Common myeloid progenitor, CD34-positive (primary cell): ENCODE data around the gene RBM22.

Experiments used
- CTCF ChIA-PET: fragments of 350-600 bp; sonication (Branson Sonifier 250); formaldehyde crosslinking; loops from one replicate; lab custom pipeline; 2021; ENCODE audit warnings: antibody characterized with exemption; lab: Charles Lee
- POLR2A ChIA-PET: fragments of 350-600 bp; sonication (Branson Sonifier 250); formaldehyde crosslinking; loops from one replicate; lab custom pipeline; 2021; ENCODE audit warnings: antibody characterized with exemption; lab: Charles Lee
- DNase-seq, 3 donors: peaks; one replicate each; pipeline versions ENCODE4 v3.0.0 to v3.0.0-alpha.2; 2013
- H3K27ac ChIP-seq, 2 experiments: 1 replicate in 1 of 2; 2 replicates in 1 of 2; pipeline ENCODE4 v1.7.0; 2013; ENCODE audit warnings: inconsistent platforms in 2 of 2, low read length in 2 of 2, mild to moderate bottlenecking in 2 of 2, low read depth in 1 of 2, moderate library complexity in 1 of 2; ENCODE audit not compliant: severe bottlenecking in 2 of 2, insufficient read depth in 1 of 2, poor library complexity in 1 of 2
- H3K27me3 ChIP-seq, 5 experiments: replicated peaks in 2 of 5; 1 replicate in 3 of 5; 2 replicates in 2 of 5; pipeline versions ENCODE4 v1.6.1 to v1.7.0; 2013; ENCODE audit warnings: low read length in 4 of 5, mild to moderate bottlenecking in 2 of 5, moderate library complexity in 2 of 5, inconsistent platforms in 1 of 5; ENCODE audit not compliant: insufficient read depth in 5 of 5, control insufficient read depth in 4 of 5
- H3K36me3 ChIP-seq, 4 experiments: 1 replicate in 2 of 4; 2 replicates in 2 of 4; pipeline versions ENCODE4 v1.6.1 to v1.7.0; 2013; ENCODE audit warnings: low read length in 3 of 4, control low read depth in 1 of 4, mild to moderate bottlenecking in 1 of 4; ENCODE audit not compliant: control insufficient read depth in 4 of 4, insufficient read depth in 4 of 4
- H3K4me1 ChIP-seq, 4 experiments: 1 replicate in 3 of 4; 2 replicates in 1 of 4; pipeline versions ENCODE4 v1.6.1 to v1.7.1; 2013; ENCODE audit warnings: low read length in 3 of 4, mild to moderate bottlenecking in 3 of 4, control low read depth in 1 of 4, inconsistent platforms in 1 of 4, moderate library complexity in 1 of 4; ENCODE audit not compliant: control insufficient read depth in 4 of 4, insufficient read depth in 4 of 4; ENCODE audit errors: control extremely low read depth in 1 of 4
- H3K4me3 ChIP-seq, 7 experiments: 1 replicate in 4 of 7; 2 replicates in 3 of 7; pipeline versions ENCODE4 v1.5.1 to v1.7.0; 2013; ENCODE audit warnings: mild to moderate bottlenecking in 7 of 7, low read length in 6 of 7, moderate library complexity in 6 of 7, inconsistent platforms in 2 of 7, low read depth in 2 of 7, control low read depth in 1 of 7; ENCODE audit not compliant: insufficient read depth in 4 of 7, control insufficient read depth in 1 of 7; ENCODE audit errors: extremely low read depth in 1 of 7
- H3K9me3 ChIP-seq, 5 experiments: 1 replicate in 4 of 5; 2 replicates in 1 of 5; pipeline versions ENCODE4 v1.6.1 to v1.7.1; 2013; ENCODE audit warnings: low read length in 4 of 5, mild to moderate bottlenecking in 2 of 5, inconsistent platforms in 1 of 5, low read depth in 1 of 5, moderate library complexity in 1 of 5; ENCODE audit not compliant: control insufficient read depth in 4 of 5, insufficient read depth in 2 of 5; ENCODE audit errors: control extremely low read depth in 1 of 5
- WGBS: methylation state at CpG from one replicate; pipeline ENCODE4 v1.1.5; 2013; ENCODE audit not compliant: insufficient coverage; 5-methylcytosine and 5-hydroxymethylcytosine counted together

The RBM22 gene

DNA sequence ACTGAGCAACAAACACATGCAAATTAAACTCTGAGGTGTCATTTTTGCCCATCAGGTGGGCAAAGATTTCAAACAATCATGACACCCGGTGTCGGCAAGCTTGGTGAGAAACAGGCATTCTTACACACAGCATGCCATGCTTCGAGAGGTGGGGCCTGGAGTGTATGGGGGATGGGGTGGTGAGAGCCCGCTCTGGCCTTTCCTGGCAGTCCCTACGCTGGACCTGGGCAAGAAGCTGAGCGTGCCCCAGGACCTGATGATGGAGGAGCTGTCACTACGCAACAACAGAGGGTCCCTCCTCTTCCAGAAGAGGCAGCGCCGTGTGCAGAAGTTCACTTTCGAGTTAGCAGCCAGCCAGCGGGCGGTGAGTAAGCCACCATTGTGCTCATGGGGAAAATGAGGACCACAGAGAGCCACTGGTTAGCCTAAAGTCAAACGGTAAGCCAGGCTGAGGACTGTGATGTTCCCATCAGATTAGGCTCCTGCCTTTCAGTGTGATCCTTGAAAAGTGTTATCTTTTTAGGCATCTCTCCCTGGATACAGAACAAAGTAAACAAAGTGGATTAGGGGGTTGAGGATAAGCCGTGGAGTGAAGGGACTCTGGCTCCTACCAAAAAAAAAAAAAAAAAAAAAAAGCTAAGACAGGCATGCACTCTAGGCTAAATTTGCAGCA is 30.5 kb downstream of the RBM22 start:
- H3K4me3 ChIP-seq: no peak overlapping the region

DNA sequence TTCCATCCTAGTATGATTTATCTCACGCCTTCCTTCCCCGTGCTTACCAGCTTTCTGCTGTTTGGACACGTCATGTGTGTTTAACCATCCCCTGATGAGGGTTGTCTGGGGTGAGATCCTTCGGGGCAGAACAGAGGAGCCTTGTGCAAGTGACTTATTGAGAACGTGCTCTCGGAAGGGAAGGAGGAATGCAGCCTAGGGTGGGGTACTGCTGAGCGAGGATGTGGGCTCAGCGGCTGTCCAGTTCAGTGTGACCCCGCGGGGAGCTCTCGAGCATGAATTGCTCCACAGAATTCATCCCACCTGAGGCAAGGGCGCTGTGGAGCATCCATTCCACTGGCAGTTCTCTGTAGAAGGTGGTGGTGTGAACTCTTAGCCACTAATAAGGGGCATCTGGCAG is 35.8 kb downstream of the RBM22 start:
- H3K27me3 ChIP-seq: peaks cover 0 to 4% (median 0%) of the 10 kb centered on the region in 5 experiments
- no peak for DNase-seq
- ChIA-PET POLR2A (no interaction called here), CTCF (no interaction called here)
- no peaks in the 10 kb centered on the region for H3K4me1 ChIP-seq
- H3K4me3 ChIP-seq: no peak overlapping the region
- H3K27ac ChIP-seq: no peak overlapping the region
- peaks cover 0 to 3% (median 0%) of the 10 kb centered on the region in 4 experiments for H3K36me3 ChIP-seq
- 95% methylated on average over 11 of the region's 12 CpGs for whole genome bisulfite sequencing
- H3K9me3 ChIP-seq: no peaks in the 10 kb centered on the region

More for the DNA sequence above, 30.5 kb downstream of the RBM22 start:
- ChIA-PET CTCF (interaction anchor here (1.3 to 2.0 kb wide), 3 partner anchors 13 to 108 kb away, joined by 3 to 8 read pairs (median 5); partner anchors contain the start of gene SMIM3), POLR2A (interaction anchor here (0.9 to 1.0 kb wide), 2 partner anchors 30 to 109 kb away, joined by 3 read pairs; partner anchors contain the start of gene RBM22)
- WGBS: 98% methylated on average over 10 of the region's 14 CpGs
- DNase-seq: no peak
- Histone ChIP-seq H3K27me3 (no peaks in the 10 kb centered on the region), H3K9me3 (no peaks in the 10 kb centered on the region), H3K36me3 (peaks cover 0 to under 1% (median 0%) of the 10 kb centered on the region in 4 experiments), H3K4me1 (peaks cover 0 to 33% (median 26%) of the 10 kb centered on the region in 4 experiments), H3K27ac (no peak overlapping the region)

DNA sequence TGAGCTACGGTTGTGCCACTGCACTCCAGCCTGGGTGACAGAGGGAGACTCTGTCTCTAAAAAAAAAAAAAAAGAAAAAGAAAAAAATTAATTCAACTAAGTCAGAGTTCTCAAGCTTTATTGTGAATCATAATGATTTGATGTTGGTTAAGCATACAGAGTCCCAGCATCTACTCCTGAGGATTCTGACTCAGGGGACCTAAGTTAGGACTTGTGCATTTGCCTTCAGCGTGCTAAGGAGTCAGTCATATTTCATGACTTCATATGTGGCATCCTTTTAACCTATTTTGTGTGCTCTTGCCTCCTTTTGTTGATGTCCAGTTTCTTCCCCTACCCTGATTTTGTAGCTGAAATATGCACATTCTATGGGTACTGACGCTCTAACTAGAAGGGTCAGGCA is 36.9 kb downstream of the RBM22 start:
- Histone ChIP-seq H3K9me3 (no peaks in the 10 kb centered on the region), H3K27ac (no peak overlapping the region), H3K4me1 (no peaks in the 10 kb centered on the region), H3K27me3 (peaks cover 0 to 4% (median 0%) of the 10 kb centered on the region in 5 experiments), H3K36me3 (peaks cover 0 to 3% (median 0%) of the 10 kb centered on the region in 4 experiments), H3K4me3 (no peak overlapping the region)
- CTCF ChIA-PET: interaction anchor here (1.2 kb wide), 1 partner anchor 9 kb away, joined by 3 read pairs; no protein-coding TSS in a partner anchor
- DNase-seq: no peak
- WGBS: 91% methylated on average over 1 of the region's 3 CpGs
- POLR2A ChIA-PET: no interaction called here

DNA sequence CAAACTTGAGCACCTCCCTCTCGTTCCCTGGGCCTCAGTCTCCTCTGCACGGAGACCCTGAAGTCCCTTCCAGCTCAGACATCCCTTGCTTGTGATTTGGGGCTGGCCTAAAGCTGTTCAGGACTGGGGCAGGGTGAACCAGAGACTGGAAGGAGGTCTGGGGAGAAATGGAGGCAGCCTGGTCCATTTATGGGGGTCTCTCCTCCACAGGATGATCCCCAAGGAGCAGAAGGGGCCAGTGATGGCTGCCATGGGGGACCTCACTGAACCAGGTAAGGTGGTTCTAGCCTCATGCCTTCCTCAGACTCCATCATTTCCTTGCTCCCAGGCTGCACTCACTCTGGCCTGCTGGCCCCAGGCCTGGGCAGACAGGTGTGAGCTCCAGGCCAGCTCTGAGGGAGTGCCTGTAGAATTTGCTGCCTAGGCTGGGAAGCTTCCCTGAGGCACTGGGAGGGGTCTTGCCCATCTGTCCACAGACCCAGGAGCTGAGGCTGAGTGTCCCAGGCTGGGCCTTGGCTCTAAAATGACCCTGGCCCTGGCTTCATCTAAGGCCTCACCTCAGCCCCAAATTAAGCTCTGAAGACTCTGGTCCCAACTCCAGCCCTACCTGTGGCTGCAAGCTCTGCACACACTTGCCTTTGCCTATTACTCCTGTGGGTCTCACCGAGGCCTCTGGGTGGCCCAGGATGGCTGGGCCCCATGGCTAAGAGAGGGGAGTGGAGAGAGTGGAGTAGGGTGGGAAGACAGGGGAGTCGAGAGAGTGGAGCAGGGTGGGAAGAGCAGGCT is 37.9 kb downstream of the RBM22 start:
- ChIA-PET POLR2A (no interaction called here), CTCF (interaction anchor here (1.2 to 2.5 kb wide), 4 partner anchors 8 to 102 kb away, joined by 3 to 7 read pairs (median 4); partner anchors contain the start of gene RBM22)
- Histone ChIP-seq H3K4me1 (no peaks in the 10 kb centered on the region), H3K27me3 (peaks cover 0 to 4% (median 0%) of the 10 kb centered on the region in 5 experiments), H3K27ac (no peak overlapping the region), H3K36me3 (peaks cover 0 to 3% (median 0%) of the 10 kb centered on the region in 4 experiments), H3K4me3 (no peak overlapping the region), H3K9me3 (no peaks in the 10 kb centered on the region)
- DNase-seq: no peak
- 95% methylated on average over 3 of the region's 4 CpGs for WGBS

- H3K4me1 ChIP-seq: peaks cover 0 to 4% (median 2%) of the 10 kb centered on the region in 4 experiments
- H3K27ac ChIP-seq: no peak overlapping the region
- H3K27me3 ChIP-seq: peaks cover 0 to 4% (median 0%) of the 10 kb centered on the region in 5 experiments
- WGBS: 90% methylated on average over 6 of the region's 10 CpGs
- ChIA-PET POLR2A (no interaction called here), CTCF (interaction anchor here (1.4 to 2.5 kb wide), 5 partner anchors 9 to 186 kb away, joined by 3 to 7 read pairs (median 4); partner anchors contain the start of gene RBM22)
- H3K4me3 ChIP-seq: no peak overlapping the region
- no peaks in the 10 kb centered on the region for H3K9me3 ChIP-seq
- peaks cover 0 to 3% (median 0%) of the 10 kb centered on the region in 4 experiments for H3K36me3 ChIP-seq
- DNase-seq: no peak
Observed at GRCh38 chr5:150661821-150662596, 38.9 kb downstream of the RBM22 start.

GRCh38 chr5:150661086-150661485 is 39.8 kb downstream of the RBM22 start, which contains the start of gene MYOZ3:
MYOZ3 (plus strand) TSS chr5:150661251; CDS start chr5:150662942, 1,691 bp downstream.
- Histone ChIP-seq H3K27ac (no peak within 1 kb of the TSS), H3K27me3 (peaks cover 0 to 4% (median 0%) of the 10 kb centered on the region in 5 experiments), H3K9me3 (no peaks in the 10 kb centered on the region), H3K4me1 (peaks cover 0 to 11% (median 9%) of the 10 kb centered on the region in 4 experiments), H3K4me3 (no peak within 1 kb of the TSS), H3K36me3 (peaks cover 0 to 3% (median 0%) of the 10 kb centered on the region in 4 experiments)
- ChIA-PET POLR2A (interaction anchor here (0.7 kb wide), 1 partner anchor 13 kb away, joined by 4 read pairs; no protein-coding TSS in a partner anchor), CTCF (interaction anchor here (0.7 to 2.5 kb wide), 7 partner anchors 11 to 187 kb away, joined by 3 to 7 read pairs (median 3); partner anchors contain the start of gene SYNPO)
- 96% methylated on average over 4 of the region's 7 CpGs for WGBS
- no peak for DNase-seq
